Measurements from ENCODE around the gene SHROOM1. TPM values are rescaled to one million over a fixed set of nuclear protein-coding genes. Genes with fewer than 3 reads are reported as not detected.

Gene SHROOM1
- total and polyA plus RNA-seq, 10 donors = 1.1 to 26.1 (median 3.1) TPM

DNA sequence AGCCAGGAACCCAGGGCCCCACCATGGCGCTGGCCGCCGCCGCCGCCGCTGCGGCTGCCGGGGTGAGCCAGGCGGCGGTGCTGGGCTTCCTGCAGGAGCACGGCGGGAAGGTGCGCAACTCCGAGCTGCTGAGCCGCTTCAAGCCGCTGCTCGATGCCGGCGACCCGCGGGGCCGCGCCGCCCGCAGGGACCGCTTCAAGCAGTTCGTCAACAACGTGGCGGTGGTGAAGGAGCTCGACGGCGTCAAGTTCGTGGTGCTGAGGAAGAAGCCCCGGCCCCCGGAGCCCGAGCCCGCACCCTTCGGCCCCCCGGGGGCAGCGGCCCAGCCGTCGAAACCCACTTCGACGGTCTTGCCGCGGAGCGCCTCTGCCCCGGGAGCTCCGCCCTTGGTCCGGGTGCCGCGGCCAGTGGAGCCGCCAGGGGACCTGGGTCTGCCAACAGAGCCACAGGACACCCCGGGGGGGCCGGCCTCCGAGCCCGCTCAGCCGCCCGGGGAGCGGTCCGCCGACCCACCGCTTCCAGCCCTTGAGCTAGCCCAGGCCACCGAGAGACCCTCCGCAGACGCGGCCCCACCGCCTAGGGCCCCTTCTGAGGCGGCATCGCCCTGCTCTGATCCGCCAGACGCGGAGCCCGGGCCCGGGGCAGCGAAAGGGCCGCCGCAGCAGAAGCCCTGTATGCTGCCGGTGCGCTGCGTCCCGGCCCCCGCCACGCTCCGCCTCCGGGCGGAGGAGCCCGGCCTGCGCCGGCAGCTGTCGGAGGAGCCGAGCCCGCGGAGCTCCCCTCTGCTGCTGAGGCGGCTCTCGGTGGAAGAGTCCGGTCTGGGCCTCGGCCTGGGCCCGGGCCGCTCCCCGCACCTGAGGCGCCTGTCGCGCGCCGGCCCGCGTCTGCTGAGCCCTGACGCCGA, 16.6 kb downstream of the SHROOM1 start:
- DNase-seq = peak; percentile 74

GRCh38 chr5:132812781-132813598, 17.5 kb downstream of the SHROOM1 start, which contains the start of gene SOWAHA:
Gene SOWAHA (plus strand): TSS chr5:132813302. CDS start chr5:132813622, 320 bp downstream.
- no peak within 1 kb of the TSS for H3K27ac ChIP-seq
- peaks cover 0 to 4% (median 0%) of the 10 kb centered on the region in 8 donors for H3K9me3 ChIP-seq
- H3K4me1 ChIP-seq = peaks cover 9 to 25% (median 19%) of the 10 kb centered on the region in 6 donors
- H3K27me3 ChIP-seq (replicated peaks in 1 of 7) = peaks cover 0 to 64% (median 49%) of the 10 kb centered on the region in 7 donors
- H3K36me3 ChIP-seq = no peaks in the 10 kb centered on the region
- no peak for DNase-seq
- intact Hi-C loops (cut with DNase I; ENCODE audit: low total_unique reads) = loop anchor here (10.0 kb wide), 1 partner anchor 288 kb away; no protein-coding TSS in a partner anchor
- peak within 1 kb of the TSS in 7 of 8 donors; percentile 22 to 65 (median 34) for H3K4me3 ChIP-seq
- TF ChIP-seq POLR2AphosphoS5 (IDR thresholded peaks at IDR 0.05) (no peak), CTCF (IDR thresholded peaks at IDR 0.05 in 8 of 11, conservative IDR thresholded peaks at IDR 0.05 in 3 of 11) (no peak), POLR2A (IDR thresholded peaks at IDR 0.05) (no peak)
- WGBS, 5 donors = 1 to 7% (median 2%) methylated on average over 16 to 68 of the region's 68 CpGs

More for the DNA sequence above, 16.6 kb downstream of the SHROOM1 start:
- H3K27ac ChIP-seq = no peak overlapping the region
- TF ChIP-seq POLR2AphosphoS5 (IDR thresholded peaks at IDR 0.05) = no peak
- no peak for TF ChIP-seq CTCF (IDR thresholded peaks at IDR 0.05 in 8 of 11, conservative IDR thresholded peaks at IDR 0.05 in 3 of 11)
- TF ChIP-seq POLR2A (IDR thresholded peaks at IDR 0.05) = no peak
- intact Hi-C loops (cut with DNase I; ENCODE audit: low total_unique reads) = loop anchor here (10.0 kb wide), 1 partner anchor 289 kb away; no protein-coding TSS in a partner anchor
- 7 to 10% (median 9%) methylated on average over 27 to 110 of the region's 110 CpGs for WGBS, 5 donors
- H3K36me3 ChIP-seq = no peaks in the 10 kb centered on the region
- peaks cover 0 to 4% (median 0%) of the 10 kb centered on the region in 8 donors for H3K9me3 ChIP-seq
- peaks cover 9 to 25% (median 19%) of the 10 kb centered on the region in 6 donors for H3K4me1 ChIP-seq
- peaks cover 0 to 63% (median 49%) of the 10 kb centered on the region in 7 donors for H3K27me3 ChIP-seq (replicated peaks in 1 of 7)
- peak overlapping the region in 7 of 8 donors; percentile 22 to 65 (median 34) for H3K4me3 ChIP-seq

GRCh38 chr5:132812123-132812765, 18.2 kb downstream of the SHROOM1 start:
- WGBS, 5 donors = 38 to 58% (median 48%) methylated on average over 18 of the region's 18 CpGs

More at GRCh38 chr5:132812123-132812765, 18.2 kb downstream of the SHROOM1 start:
- DNase-seq = no peak
- Histone ChIP-seq H3K36me3 (no peaks in the 10 kb centered on the region), H3K4me3 (no peak overlapping the region), H3K27ac (no peak overlapping the region), H3K4me1 (peaks cover 9 to 25% (median 19%) of the 10 kb centered on the region in 6 donors), H3K9me3 (peaks cover 0 to 4% (median 0%) of the 10 kb centered on the region in 8 donors), H3K27me3 (replicated peaks in 1 of 7) (peaks cover 0 to 64% (median 49%) of the 10 kb centered on the region in 7 donors)
- intact Hi-C loops (cut with DNase I; ENCODE audit: low total_unique reads) = loop anchor here (10.0 kb wide), 1 partner anchor 287 kb away; no protein-coding TSS in a partner anchor
- no peak for TF ChIP-seq CTCF (IDR thresholded peaks at IDR 0.05 in 8 of 11, conservative IDR thresholded peaks at IDR 0.05 in 3 of 11)
- no peak for TF ChIP-seq POLR2A (IDR thresholded peaks at IDR 0.05)
- no peak for TF ChIP-seq POLR2AphosphoS5 (IDR thresholded peaks at IDR 0.05)
